B cell (primary cell): ENCODE results near the gene HLA-DQA1. TPM values are rescaled to one million over a fixed set of nuclear protein-coding genes. Genes with fewer than 3 reads are reported as not detected.

Experiments used
- ATAC-seq: fragments of 200-7000 bp; cut with Tn5 transposase; one replicate; pipeline ENCODE4 v1.10.0; 2021; ENCODE audit warnings: low read depth, mild to moderate bottlenecking, moderate number of reproducible peaks, moderate library complexity
- CTCF ChIA-PET: fragments of 350-600 bp; sonication (Branson Sonifier 250); formaldehyde crosslinking; loops from one replicate; lab custom pipeline; 2021; ENCODE audit warnings: antibody characterized with exemption, inconsistent platforms; lab: Charles Lee
- POLR2A ChIA-PET: fragments of 350-600 bp; sonication (Branson Sonifier 250); formaldehyde crosslinking; loops from one replicate; lab custom pipeline; 2021; ENCODE audit warnings: antibody characterized with exemption; lab: Charles Lee
- DNase-seq: peaks from one replicate; pipeline ENCODE4 v3.0.0; 2013
- H2AFZ ChIP-seq: 2 replicates; pipeline ENCODE4 v1.6.1; 2012; ENCODE audit warnings: mild to moderate bottlenecking, low read depth, low read length; ENCODE audit not compliant: insufficient read depth, poor library complexity, severe bottlenecking
- H3K27ac ChIP-seq, 2 donors: 1 replicate in 1 of 2; 2 replicates in 1 of 2; pipeline ENCODE4 v1.5.1; 2012 to 2013; ENCODE audit warnings: low read length in 2 of 2, mild to moderate bottlenecking in 2 of 2, moderate library complexity in 1 of 2
- H3K27me3 ChIP-seq, 4 experiments: fragments of 200-600 bp in 1 of 4; sonication (generic) in 1 of 4; replicated peaks in 1 of 4; 1 replicate in 2 of 4; 2 replicates in 2 of 4; pipeline versions ENCODE4 v1.6.1 to v1.7.0; 2013 to 2016; ENCODE audit warnings: low read length in 3 of 4, mild to moderate bottlenecking in 2 of 4, mixed read lengths in 1 of 4, moderate library complexity in 1 of 4; ENCODE audit not compliant: insufficient read depth in 4 of 4, control insufficient read depth in 3 of 4; ENCODE audit errors: control extremely low read depth in 1 of 4
- H3K36me3 ChIP-seq, 2 experiments: replicated peaks in 1 of 2; 1 replicate in 1 of 2; 2 replicates in 1 of 2; pipeline versions ENCODE4 v1.6.1 to v1.7.1; 2013; ENCODE audit warnings: low read length in 1 of 2; ENCODE audit not compliant: insufficient read depth in 2 of 2, control insufficient read depth in 1 of 2; ENCODE audit errors: control extremely low read depth in 1 of 2, extremely low read depth in 1 of 2
- H3K4me1 ChIP-seq, 2 donors: fragments of 200-600 bp in 1 of 2; sonication (generic) in 1 of 2; 1 replicate in 1 of 2; 2 replicates in 1 of 2; pipeline versions ENCODE4 v1.5.1 to v1.6.1; 2013 to 2017; ENCODE audit warnings: low read length in 2 of 2; ENCODE audit not compliant: control insufficient read depth in 2 of 2, insufficient read depth in 2 of 2
- H3K4me2 ChIP-seq: replicated peaks from 2 replicates; pipeline ENCODE3; 2012; ENCODE audit warnings: mild to moderate bottlenecking, low read depth, low read length; ENCODE audit not compliant: poor library complexity, severe bottlenecking
- H3K4me3 ChIP-seq, 5 experiments: fragments of 200-600 bp in 1 of 5; sonication (generic) in 1 of 5; 1 replicate in 3 of 5; 2 replicates in 2 of 5; pipeline versions ENCODE4 v1.5.1 to v1.7.0; 2011 to 2016; ENCODE audit warnings: low read length in 4 of 5, mild to moderate bottlenecking in 4 of 5, low read depth in 2 of 5, control low read depth in 1 of 5, moderate library complexity in 1 of 5; ENCODE audit not compliant: insufficient read depth in 1 of 5; ENCODE audit errors: control extremely low read depth in 1 of 5, extremely low read depth in 1 of 5
- H3K79me2 ChIP-seq: fragments of 200-600 bp; sonication (generic); one replicate; pipeline ENCODE4 v1.6.0; 2016; ENCODE audit warnings: low read length; ENCODE audit not compliant: control insufficient read depth, insufficient read depth
- H3K9ac ChIP-seq: fragments of 200-600 bp; sonication (generic); 2 replicates; pipeline ENCODE4 v1.6.1; 2017; ENCODE audit warnings: mild to moderate bottlenecking, low read length, moderate library complexity
- H3K9me3 ChIP-seq, 3 donors: one replicate each; pipeline versions ENCODE4 v1.6.1 to v1.7.1; 2013; ENCODE audit warnings: low read length in 2 of 3; ENCODE audit not compliant: control insufficient read depth in 2 of 3, insufficient read depth in 1 of 3; ENCODE audit errors: control extremely low read depth in 1 of 3
- H4K20me1 ChIP-seq: 2 replicates; pipeline ENCODE4 v1.6.0; 2012; ENCODE audit warnings: mild to moderate bottlenecking, low read length; ENCODE audit not compliant: insufficient read depth, control insufficient read depth, poor library complexity, severe bottlenecking
- H3K27ac Mint-ChIP-seq: one replicate; pipeline ENCODE4 v1.8.0; 2021; ENCODE audit warnings: mixed read lengths
- H3K27me3 Mint-ChIP-seq: one replicate; pipeline ENCODE4 v1.8.0; 2021; ENCODE audit warnings: mixed read lengths
- H3K4me1 Mint-ChIP-seq: one replicate; pipeline ENCODE4 v1.8.0; 2021; ENCODE audit warnings: mixed read lengths
- H3K4me3 Mint-ChIP-seq: one replicate; pipeline ENCODE4 v1.8.0; 2021; ENCODE audit warnings: mixed read lengths
- H3K9me3 Mint-ChIP-seq: one replicate; pipeline ENCODE4 v1.8.0; 2022; ENCODE audit warnings: mixed read lengths; ENCODE audit not compliant: insufficient read depth
- CTCF ChIP-seq: fragments of 200-600 bp; IDR thresholded peaks from one replicate; pipeline ENCODE4 v1.8.0; 2022; ENCODE audit warnings: antibody characterized with exemption, mild to moderate bottlenecking
- EZH2 ChIP-seq: IDR thresholded peaks from 2 replicates; pipeline ENCODE4 v1.6.1; 2012; ENCODE audit warnings: borderline replicate concordance, low read depth, mild to moderate bottlenecking, moderate library complexity, low read length; ENCODE audit not compliant: insufficient read depth, poor library complexity, severe bottlenecking
- WGBS: methylation state at CpG from one replicate; pipeline ENCODE4 v1.1.5; 2013; ENCODE audit warnings: missing lambda C conversion rate; ENCODE audit not compliant: insufficient coverage; 5-methylcytosine and 5-hydroxymethylcytosine counted together
- intact Hi-C: fragments of 100-400 bp; cut with micrococcal nuclease; formaldehyde crosslinking; loops from one replicate; pipeline ENCODE4 v1.10.0; 2022
- polyA plus RNA-seq: library from polyadenylated mRNA; depleted of rRNA; stranded (reverse); fragments of >200 nt; gene quantifications from 2 replicates; pipeline ENCODE4 v1.2.3, GENCODE V29; 2012
- total RNA-seq, 2 donors: library from RNA; stranded (reverse); fragments of 120-200 nt in 1 of 2; gene quantifications; 1 replicate in 1 of 2; 2 replicates in 1 of 2; pipeline versions ENCODE4 v1.2.3 to v1.2.4, GENCODE V29; 2013 to 2022

HLA-DQA1 gene
- total and polyA plus RNA-seq, 2 donors (not counting 1 experiment from before 2014, with no cell fraction given): 486 to 489 TPM

GRCh38 chr6:32610682-32611296 lies 26.4 kb upstream of the HLA-DQA1 start:
- H3K27ac Mint-ChIP-seq: no peak overlapping the region
- Histone ChIP-seq H3K79me2 (peaks cover 44% of the 10 kb centered on the region), H3K27me3 (no peaks in the 10 kb centered on the region), H4K20me1 (no peaks in the 10 kb centered on the region), H3K36me3 (no peaks in the 10 kb centered on the region), H3K4me3 (peak overlapping the region in 2 of 5 experiments; percentile 25 to 41), H3K4me2 (peak overlapping the region; percentile 76), H2AFZ (no peak overlapping the region), H3K9ac (peak overlapping the region; percentile 82), H3K9me3 (no peaks in the 10 kb centered on the region), H3K4me1 (peaks cover 44 to 49% of the 10 kb centered on the region in 2 donors), H3K27ac (peak overlapping the region; percentile 99 to 100)
- H3K27me3 Mint-ChIP-seq: no peaks in the 10 kb centered on the region
- ATAC-seq (no peak), DNase-seq (peak; percentile 53)
- TF ChIP-seq CTCF (no peak), EZH2 (no peak)
- ChIA-PET POLR2A (interaction anchor here (1.0 to 3.2 kb wide), 2 partner anchors 12 to 22 kb away, joined by 3 to 34 read pairs; no protein-coding TSS in a partner anchor), CTCF (no interaction called here)
- no peak overlapping the region for H3K4me3 Mint-ChIP-seq
- intact Hi-C loops: loop anchor here (1.0 to 2.0 kb wide), 2 partner anchors 13 to 26 kb away; partner anchors contain the start of gene HLA-DQA1
- WGBS: 0% methylated on average over 1 of the region's 3 CpGs
- peaks cover 2% of the 10 kb centered on the region for H3K9me3 Mint-ChIP-seq
- H3K4me1 Mint-ChIP-seq: peaks cover 62% of the 10 kb centered on the region

- Histone ChIP-seq H3K27ac (no peak overlapping the region), H2AFZ (no peak overlapping the region), H3K79me2 (peaks cover 48% of the 10 kb centered on the region), H3K9ac (no peak overlapping the region), H3K4me3 (no peak overlapping the region), H3K9me3 (peaks cover 2 to 7% (median 3%) of the 10 kb centered on the region in 3 donors), H3K4me1 (peaks cover 34 to 38% of the 10 kb centered on the region in 2 donors), H4K20me1 (no peaks in the 10 kb centered on the region), H3K36me3 (no peaks in the 10 kb centered on the region), H3K4me2 (no peak overlapping the region), H3K27me3 (no peaks in the 10 kb centered on the region)
- Mint-ChIP-seq H3K4me3 (no peak overlapping the region), H3K9me3 (peaks cover 8% of the 10 kb centered on the region), H3K27ac (peak overlapping the region; percentile 66), H3K27me3 (no peaks in the 10 kb centered on the region), H3K4me1 (peaks cover 55% of the 10 kb centered on the region)
- intact Hi-C loops: no loop called here
- ChIA-PET CTCF (interaction anchor here (1.2 to 3.5 kb wide), 2 partner anchors 9 to 22 kb away, joined by 3 to 20 read pairs; no protein-coding TSS in a partner anchor), POLR2A (interaction anchor here (2.9 kb wide), 1 partner anchor 9 kb away, joined by 21 read pairs; no protein-coding TSS in a partner anchor)
- ATAC-seq (no peak), DNase-seq (no peak)
- 0% methylated on average over 2 of the region's 6 CpGs for WGBS
- TF ChIP-seq CTCF: no peak
- TF ChIP-seq EZH2: no peak
Measured at GRCh38 chr6:32613475-32613874, 23.7 kb upstream of the HLA-DQA1 start.
